ENCODE measurements around the gene CLDN10. TPM values are rescaled to one million over a fixed set of nuclear protein-coding genes. Genes with fewer than 3 reads are reported as not detected.

Gene CLDN10, protein sequence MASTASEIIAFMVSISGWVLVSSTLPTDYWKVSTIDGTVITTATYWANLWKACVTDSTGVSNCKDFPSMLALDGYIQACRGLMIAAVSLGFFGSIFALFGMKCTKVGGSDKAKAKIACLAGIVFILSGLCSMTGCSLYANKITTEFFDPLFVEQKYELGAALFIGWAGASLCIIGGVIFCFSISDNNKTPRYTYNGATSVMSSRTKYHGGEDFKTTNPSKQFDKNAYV
- total RNA-seq = 100 to 1,000 TPM in 1 of 2 donors, 10 to 100 TPM in 1; 72.8 to 228 TPM

DNA sequence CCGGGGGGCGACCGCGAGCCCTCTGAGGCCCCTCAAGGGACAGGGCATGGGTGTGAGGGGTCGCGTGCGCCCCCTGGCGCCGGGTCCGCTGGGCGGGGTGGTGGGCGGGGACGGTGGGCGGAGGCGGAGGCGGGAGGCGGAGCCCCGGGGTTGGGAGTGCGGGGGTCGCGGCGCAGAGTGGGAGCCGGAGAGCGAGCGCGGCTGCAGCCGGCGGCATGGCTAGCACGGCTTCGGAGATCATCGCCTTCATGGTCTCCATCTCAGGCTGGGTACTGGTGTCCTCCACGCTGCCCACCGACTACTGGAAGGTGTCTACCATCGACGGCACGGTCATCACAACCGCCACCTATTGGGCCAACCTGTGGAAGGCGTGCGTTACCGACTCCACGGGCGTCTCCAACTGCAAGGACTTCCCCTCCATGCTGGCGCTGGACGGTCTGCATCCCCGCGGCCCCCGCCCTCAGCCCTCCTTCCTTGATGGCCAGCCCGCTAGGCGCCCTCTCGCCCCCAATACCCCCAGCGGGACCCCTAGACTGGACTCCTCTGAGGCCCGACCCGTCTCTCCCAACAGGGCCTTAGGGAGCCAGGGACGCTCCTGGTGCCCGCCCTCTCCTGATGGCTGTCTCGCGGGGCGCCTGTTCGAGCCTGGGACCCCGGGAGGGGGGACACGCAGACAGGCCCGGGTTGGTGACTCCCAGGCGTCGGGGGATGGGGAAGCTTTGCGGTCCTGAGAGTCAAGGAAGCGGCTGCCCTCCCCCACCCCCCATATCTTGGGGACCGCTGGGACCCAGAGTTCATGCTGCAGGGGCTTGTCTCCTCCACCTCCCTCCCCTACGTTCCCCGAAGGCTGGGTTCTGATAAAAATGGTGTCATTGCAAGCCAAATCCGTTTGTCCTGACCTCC, at the start of gene CLDN10:
Gene CLDN10 (plus strand): TSS at position 182 of the 903 bp plus-strand sequence. CDS start 34 bp downstream, at position 216.
- no peaks in the 10 kb centered on the region for H3K36me3 ChIP-seq (replicated peaks in 1 of 2; ENCODE audit: insufficient read depth in 1 of 2, low read depth in 2 of 2)
- peaks cover 39% of the 10 kb centered on the region for H3K4me1 ChIP-seq
- DNase-seq = peak; percentile 82 to 88 (median 85)
- peak within 1 kb of the TSS; percentile 50 to 73 for H3K4me3 ChIP-seq
- no peaks in the 10 kb centered on the region for H3K27me3 ChIP-seq
- intact Hi-C loops (cut with DNase I) = loop anchor here (10.0 kb wide), 1 partner anchor 58 kb away; no protein-coding TSS in a partner anchor
- WGBS, 2 donors = 0 to 1% methylated on average over 6 to 57 of the region's 70 CpGs
- peak; percentile 82 for ATAC-seq
- no peaks in the 10 kb centered on the region for H3K9me3 ChIP-seq
- H3K27ac ChIP-seq = peak within 1 kb of the TSS; percentile 91 to 94 (median 93)
- peak; percentile 57 to 79 (median 70) for TF ChIP-seq POLR2A (IDR thresholded peaks at IDR 0.05)
- TF ChIP-seq, protein P1, sequence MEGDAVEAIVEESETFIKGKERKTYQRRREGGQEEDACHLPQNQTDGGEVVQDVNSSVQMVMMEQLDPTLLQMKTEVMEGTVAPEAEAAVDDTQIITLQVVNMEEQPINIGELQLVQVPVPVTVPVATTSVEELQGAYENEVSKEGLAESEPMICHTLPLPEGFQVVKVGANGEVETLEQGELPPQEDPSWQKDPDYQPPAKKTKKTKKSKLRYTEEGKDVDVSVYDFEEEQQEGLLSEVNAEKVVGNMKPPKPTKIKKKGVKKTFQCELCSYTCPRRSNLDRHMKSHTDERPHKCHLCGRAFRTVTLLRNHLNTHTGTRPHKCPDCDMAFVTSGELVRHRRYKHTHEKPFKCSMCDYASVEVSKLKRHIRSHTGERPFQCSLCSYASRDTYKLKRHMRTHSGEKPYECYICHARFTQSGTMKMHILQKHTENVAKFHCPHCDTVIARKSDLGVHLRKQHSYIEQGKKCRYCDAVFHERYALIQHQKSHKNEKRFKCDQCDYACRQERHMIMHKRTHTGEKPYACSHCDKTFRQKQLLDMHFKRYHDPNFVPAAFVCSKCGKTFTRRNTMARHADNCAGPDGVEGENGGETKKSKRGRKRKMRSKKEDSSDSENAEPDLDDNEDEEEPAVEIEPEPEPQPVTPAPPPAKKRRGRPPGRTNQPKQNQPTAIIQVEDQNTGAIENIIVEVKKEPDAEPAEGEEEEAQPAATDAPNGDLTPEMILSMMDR (IDR thresholded peaks at IDR 0.05) = peak; percentile 45 to 74 (median 61)

DNA sequence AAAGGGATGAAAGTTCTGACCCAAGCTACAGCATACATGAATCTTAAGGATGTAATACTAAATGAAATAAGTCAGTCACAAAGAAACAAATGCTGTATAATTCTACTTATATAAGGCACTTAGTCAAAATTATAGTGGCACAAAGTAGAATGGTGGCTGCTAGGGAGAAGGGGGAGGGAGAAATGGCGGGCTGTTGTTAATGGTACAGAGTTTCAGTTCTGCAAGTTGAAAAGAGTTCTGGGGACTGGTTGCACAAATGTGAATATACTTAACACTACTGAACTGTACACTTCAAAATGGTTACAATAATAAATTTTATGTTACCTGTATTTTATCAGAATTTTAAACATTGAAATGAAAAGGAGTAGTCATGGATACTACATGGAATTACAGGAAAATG, 48.9 kb upstream of the CLDN10 start:
- H3K4me3 ChIP-seq = no peak overlapping the region
- intact Hi-C loops (cut with DNase I) = no loop called here
- no peak for DNase-seq
- TF ChIP-seq, protein P1 (IDR thresholded peaks at IDR 0.05) = no peak
- no peaks in the 10 kb centered on the region for H3K36me3 ChIP-seq (replicated peaks in 1 of 2; ENCODE audit: insufficient read depth in 1 of 2, low read depth in 2 of 2)
- 88 to 90% methylated on average over 1 of the region's 1 CpG for WGBS, 2 donors
- ATAC-seq = no peak
- H3K4me1 ChIP-seq = peaks cover 9% of the 10 kb centered on the region
- no peaks in the 10 kb centered on the region for H3K9me3 ChIP-seq
- no peaks in the 10 kb centered on the region for H3K27me3 ChIP-seq
- no peak overlapping the region for H3K27ac ChIP-seq

DNA sequence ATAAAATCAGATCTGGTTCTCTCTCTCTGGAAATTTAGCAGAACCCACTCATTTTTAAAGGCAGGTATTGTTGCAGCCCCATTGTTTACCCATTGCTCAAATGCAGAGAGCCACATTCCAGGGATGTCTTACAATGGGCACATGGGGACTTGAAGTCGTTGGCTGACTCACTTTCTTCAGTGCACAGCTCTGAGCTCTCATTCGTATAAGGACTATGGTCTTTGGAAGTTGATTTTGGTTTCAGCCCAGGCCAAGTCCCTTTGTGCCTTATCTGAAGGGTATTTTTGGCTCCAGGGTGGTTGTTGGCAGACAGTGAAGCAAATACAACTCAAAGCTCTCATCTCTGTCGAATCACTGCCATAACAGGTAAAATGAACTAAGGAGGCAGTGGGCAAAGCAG, 47.3 kb upstream of the CLDN10 start:
- ATAC-seq = peak; percentile 42
- Histone ChIP-seq H3K27ac (no peak overlapping the region), H3K27me3 (no peaks in the 10 kb centered on the region), H3K36me3 (replicated peaks in 1 of 2; ENCODE audit: insufficient read depth in 1 of 2, low read depth in 2 of 2) (no peaks in the 10 kb centered on the region), H3K4me3 (no peak overlapping the region), H3K4me1 (peaks cover 9% of the 10 kb centered on the region), H3K9me3 (no peaks in the 10 kb centered on the region)
- WGBS, 2 donors = 22 to 34% methylated on average over 3 of the region's 3 CpGs
- peak in 3 of 4 donors; percentile 39 to 57 (median 43) for DNase-seq
- TF ChIP-seq POLR2A (IDR thresholded peaks at IDR 0.05) = no peak
- TF ChIP-seq, protein P1 (IDR thresholded peaks at IDR 0.05) = no peak
- intact Hi-C loops (cut with DNase I) = no loop called here

DNA sequence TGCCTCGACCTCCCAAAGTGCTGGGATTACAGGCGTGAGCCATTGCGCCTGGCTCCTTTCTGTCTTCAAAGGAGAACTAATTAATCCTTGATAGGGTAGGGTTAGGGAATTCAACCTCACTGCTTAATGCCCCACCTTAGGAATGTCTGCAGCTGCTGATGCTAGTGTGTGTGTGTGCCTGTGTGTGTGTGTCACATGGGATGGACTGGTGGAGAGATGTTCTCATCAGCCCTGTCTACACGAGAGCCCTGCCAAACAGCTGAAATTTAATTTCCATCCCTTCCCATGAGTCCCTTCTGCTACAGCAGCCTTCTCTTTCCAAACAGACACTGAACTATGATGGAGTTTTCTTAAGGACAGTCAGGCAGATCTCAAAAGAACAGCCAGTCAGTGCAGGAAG, 46.5 kb upstream of the CLDN10 start:
- TF ChIP-seq, protein P1 (IDR thresholded peaks at IDR 0.05) = no peak
- no peak for TF ChIP-seq POLR2A (IDR thresholded peaks at IDR 0.05)
- H3K36me3 ChIP-seq (replicated peaks in 1 of 2; ENCODE audit: insufficient read depth in 1 of 2, low read depth in 2 of 2) = no peaks in the 10 kb centered on the region
- H3K27ac ChIP-seq = no peak overlapping the region
- H3K27me3 ChIP-seq = no peaks in the 10 kb centered on the region
- peaks cover 9% of the 10 kb centered on the region for H3K4me1 ChIP-seq
- H3K9me3 ChIP-seq = no peaks in the 10 kb centered on the region
- no peak for DNase-seq
- intact Hi-C loops (cut with DNase I) = no loop called here
- H3K4me3 ChIP-seq = no peak overlapping the region
- WGBS, 2 donors = 80% methylated on average over 4 of the region's 4 CpGs
- ATAC-seq = no peak
